ENCODE results near the gene ZNF182.
"Not testable (repeated sequence)": the region's sequence is repeated elsewhere in the genome, so short reads cannot be mapped to it uniquely, and the experiment has no call there.

ZNF182 gene

GRCh38 chrX:47933946-47934345, 69.8 kb downstream of the ZNF182 start:
- Mint-ChIP-seq H3K36me3 (ENCODE audit: low read depth) (no peaks in the 10 kb centered on the region), H3K4me1 (peaks cover 5% of the 10 kb centered on the region), H3K27ac (no peak overlapping the region), H3K4me3 (no peak overlapping the region), H3K27me3 (ENCODE audit: low read depth) (no peaks in the 10 kb centered on the region), H3K9me3 (peaks cover 20% of the 10 kb centered on the region)
- no peak for TF ChIP-seq CTCF (IDR thresholded peaks at IDR 0.05; ENCODE audit: unreplicated experiment in 3 of 3)

GRCh38 chrX:47931970-47932369, 71.8 kb downstream of the ZNF182 start:
- H3K4me3 Mint-ChIP-seq; H3K27me3 Mint-ChIP-seq (ENCODE audit: low read depth); H3K4me1 Mint-ChIP-seq; H3K27ac Mint-ChIP-seq; H3K36me3 Mint-ChIP-seq (ENCODE audit: low read depth): not testable (repeated sequence)
- peaks cover 19% of the 10 kb centered on the region for H3K9me3 Mint-ChIP-seq

GRCh38 chrX:47927212-47927611, 76.6 kb downstream of the ZNF182 start:
- no peak for TF ChIP-seq CTCF (IDR thresholded peaks at IDR 0.05; ENCODE audit: unreplicated experiment in 3 of 3)
- Mint-ChIP-seq H3K4me1 (no peaks in the 10 kb centered on the region), H3K27ac (no peak overlapping the region), H3K9me3 (peaks cover 17% of the 10 kb centered on the region), H3K36me3 (ENCODE audit: low read depth) (no peaks in the 10 kb centered on the region), H3K4me3 (no peak overlapping the region), H3K27me3 (ENCODE audit: low read depth) (peaks cover 4% of the 10 kb centered on the region)

All from nephron (organoid).